Lung (tissue), 12 donors: ENCODE data around the gene MIR17HG. TPM values are rescaled to one million over a fixed set of nuclear protein-coding genes. Genes with fewer than 3 reads are reported as not detected.
"Not testable (repeated sequence)": the region's sequence is repeated elsewhere in the genome, so short reads cannot be mapped to it uniquely, and the experiment has no call there.

Source experiments
- ATAC-seq: fragments of 200-7000 bp; cut with Tn5 transposase; one replicate; pipeline ENCODE4 v1.9.1; 2020; ENCODE audit warnings: moderate number of reproducible peaks; ENCODE audit not compliant: insufficient read depth, low FRiP score
- DNase-seq, 3 donors: peaks; one replicate each; pipeline ENCODE4 v3.0.0-alpha.2; 2013 to 2017
- H3K27ac ChIP-seq, 2 donors: one replicate each; pipeline ENCODE4 v1.5.1; 2013; ENCODE audit warnings: mild to moderate bottlenecking in 2 of 2, moderate library complexity in 2 of 2, control low read depth in 1 of 2, inconsistent platforms in 1 of 2, low read depth in 1 of 2, low read length in 1 of 2
- H3K27me3 ChIP-seq, 3 donors: one replicate each; pipeline ENCODE4 v1.5.1; 2013; ENCODE audit warnings: low read length in 2 of 3; ENCODE audit not compliant: control insufficient read depth in 3 of 3, insufficient read depth in 3 of 3
- H3K36me3 ChIP-seq, 4 donors: one replicate each; pipeline ENCODE4 v1.5.1; 2013; ENCODE audit warnings: low read length in 4 of 4, mild to moderate bottlenecking in 1 of 4, moderate library complexity in 1 of 4; ENCODE audit not compliant: control insufficient read depth in 4 of 4, insufficient read depth in 4 of 4
- H3K4me1 ChIP-seq, 5 donors: one replicate each; pipeline ENCODE4 v1.5.1; 2013; ENCODE audit warnings: low read length in 5 of 5, mild to moderate bottlenecking in 2 of 5, moderate library complexity in 1 of 5; ENCODE audit not compliant: control insufficient read depth in 5 of 5, insufficient read depth in 5 of 5
- H3K4me3 ChIP-seq: one replicate; pipeline ENCODE4 v1.5.1; 2013; ENCODE audit warnings: mild to moderate bottlenecking, control low read depth, moderate library complexity
- H3K9ac ChIP-seq, 2 donors: one replicate each; pipeline ENCODE4 v1.5.1; 2013; ENCODE audit warnings: low read length in 2 of 2, control low read depth in 1 of 2; ENCODE audit not compliant: insufficient read depth in 1 of 2
- H3K9me3 ChIP-seq, 4 donors: one replicate each; pipeline ENCODE4 v1.5.1; 2013; ENCODE audit warnings: low read length in 3 of 4, mild to moderate bottlenecking in 1 of 4, moderate library complexity in 1 of 4; ENCODE audit not compliant: control insufficient read depth in 4 of 4, insufficient read depth in 3 of 4
- WGBS, 2 donors: extraction: QIAGEN DNeasy Blood & Tissue Kit; methylation state at CpG; one replicate each; pipeline ENCODE4 v1.1.7; 2013; 5-methylcytosine and 5-hydroxymethylcytosine counted together
- polyA plus RNA-seq, 2 donors: library from polyadenylated mRNA; stranded (reverse); fragments of 200-250 nt; gene quantifications; one replicate each; pipeline ENCODE4 v1.2.1, GENCODE V29; 2013
- total RNA-seq, 2 donors: library from RNA; depleted of rRNA in 1 of 2; stranded (reverse); fragments of >200 nt in 1 of 2; gene quantifications; one replicate each; pipeline ENCODE4 v1.2.1, GENCODE V29; 2014 to 2021
- TF ChIP-seq, protein P1 (sequence below): IDR thresholded peaks from 2 replicates; pipeline ENCODE4 v1.5.1; 2012; ENCODE audit warnings: mild to moderate bottlenecking; ENCODE audit errors: control extremely low read depth, extremely low read depth
- donor health status: control.
- donor health status: control.
- donor health status: Bipolar disorder and iron deficiency.
- donor health status: healthy.
- donor health status: DM: yes; HTN: yes; CAD: no.

The MIR17HG gene
- total and polyA plus RNA-seq, 4 donors, result 0.60 to 8.8 (median 7.1) TPM

DNA sequence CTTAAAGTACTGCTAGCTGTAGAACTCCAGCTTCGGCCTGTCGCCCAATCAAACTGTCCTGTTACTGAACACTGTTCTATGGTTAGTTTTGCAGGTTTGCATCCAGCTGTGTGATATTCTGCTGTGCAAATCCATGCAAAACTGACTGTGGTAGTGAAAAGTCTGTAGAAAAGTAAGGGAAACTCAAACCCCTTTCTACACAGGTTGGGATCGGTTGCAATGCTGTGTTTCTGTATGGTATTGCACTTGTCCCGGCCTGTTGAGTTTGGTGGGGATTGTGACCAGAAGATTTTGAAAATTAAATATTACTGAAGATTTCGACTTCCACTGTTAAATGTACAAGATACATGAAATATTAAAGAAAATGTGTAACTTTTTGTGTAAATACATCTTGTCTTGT, 3.6 kb downstream of the MIR17HG start:
- ATAC-seq (no peak), DNase-seq (no peak)
- H3K9ac ChIP-seq, result no peak overlapping the region
- H3K36me3 ChIP-seq, result peaks cover 0 to 24% (median 14%) of the 10 kb centered on the region in 4 donors
- H3K9me3 ChIP-seq, result no peaks in the 10 kb centered on the region
- WGBS, 2 donors, result 84 to 88% methylated on average over 5 of the region's 5 CpGs
- TF ChIP-seq, protein P1, sequence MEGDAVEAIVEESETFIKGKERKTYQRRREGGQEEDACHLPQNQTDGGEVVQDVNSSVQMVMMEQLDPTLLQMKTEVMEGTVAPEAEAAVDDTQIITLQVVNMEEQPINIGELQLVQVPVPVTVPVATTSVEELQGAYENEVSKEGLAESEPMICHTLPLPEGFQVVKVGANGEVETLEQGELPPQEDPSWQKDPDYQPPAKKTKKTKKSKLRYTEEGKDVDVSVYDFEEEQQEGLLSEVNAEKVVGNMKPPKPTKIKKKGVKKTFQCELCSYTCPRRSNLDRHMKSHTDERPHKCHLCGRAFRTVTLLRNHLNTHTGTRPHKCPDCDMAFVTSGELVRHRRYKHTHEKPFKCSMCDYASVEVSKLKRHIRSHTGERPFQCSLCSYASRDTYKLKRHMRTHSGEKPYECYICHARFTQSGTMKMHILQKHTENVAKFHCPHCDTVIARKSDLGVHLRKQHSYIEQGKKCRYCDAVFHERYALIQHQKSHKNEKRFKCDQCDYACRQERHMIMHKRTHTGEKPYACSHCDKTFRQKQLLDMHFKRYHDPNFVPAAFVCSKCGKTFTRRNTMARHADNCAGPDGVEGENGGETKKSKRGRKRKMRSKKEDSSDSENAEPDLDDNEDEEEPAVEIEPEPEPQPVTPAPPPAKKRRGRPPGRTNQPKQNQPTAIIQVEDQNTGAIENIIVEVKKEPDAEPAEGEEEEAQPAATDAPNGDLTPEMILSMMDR, result no peak
- peaks cover 0 to 2% (median 2%) of the 10 kb centered on the region in 3 donors for H3K27me3 ChIP-seq
- peaks cover 2 to 44% (median 17%) of the 10 kb centered on the region in 5 donors for H3K4me1 ChIP-seq
- no peak overlapping the region for H3K27ac ChIP-seq
- H3K4me3 ChIP-seq, result no peak overlapping the region

DNA sequence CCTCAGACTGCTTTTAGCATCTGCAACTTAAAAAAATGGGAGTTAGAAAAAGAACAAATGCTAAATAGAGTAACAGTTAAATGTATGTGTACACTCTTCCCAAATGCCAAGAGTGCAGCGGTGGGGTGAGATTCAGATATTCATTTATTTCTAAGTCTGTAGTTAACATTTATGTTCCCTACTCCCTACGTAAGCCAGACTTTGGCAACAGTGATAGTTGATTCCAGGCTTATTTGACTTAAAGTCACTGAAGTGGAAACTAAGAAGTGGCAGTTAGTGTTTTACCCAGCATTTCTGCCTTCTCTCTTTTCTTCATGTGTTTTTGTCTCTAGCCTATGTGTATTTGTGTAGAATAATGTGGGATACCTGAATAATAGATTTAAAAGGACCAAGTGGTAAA, 4.5 kb downstream of the MIR17HG start:
- H3K9ac ChIP-seq, result no peak overlapping the region
- 82 to 84% methylated on average over 2 of the region's 2 CpGs for WGBS, 2 donors
- ATAC-seq, result no peak

DNA sequence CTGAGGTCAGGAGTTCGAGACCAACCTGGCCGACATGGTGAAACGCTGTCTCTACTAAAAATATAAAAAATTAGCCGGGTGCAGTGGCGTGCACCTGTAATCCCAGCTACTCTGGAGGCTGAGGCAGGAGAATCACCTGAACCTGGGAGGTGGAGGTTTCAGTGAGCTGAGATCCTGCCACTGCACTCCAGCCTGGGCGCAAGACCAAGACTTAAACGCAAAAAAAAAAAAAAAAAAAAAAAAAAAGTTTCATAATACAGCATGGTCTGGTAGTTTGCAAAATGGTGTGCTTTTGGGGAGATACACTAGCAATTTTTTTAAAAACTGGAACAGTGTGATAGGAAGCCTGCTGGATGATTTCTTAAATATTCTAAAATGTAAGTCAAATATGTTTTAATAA, 5.4 kb downstream of the MIR17HG start:
- not testable (repeated sequence) for DNase-seq, H3K4me3 ChIP-seq, H3K27ac ChIP-seq, H3K9me3 ChIP-seq, H3K9ac ChIP-seq, ATAC-seq, H3K27me3 ChIP-seq
- 86 to 87% methylated on average over 7 of the region's 7 CpGs for WGBS, 2 donors
- peaks cover 2 to 40% (median 15%) of the 10 kb centered on the region in 5 donors for H3K4me1 ChIP-seq
- H3K36me3 ChIP-seq, result peaks cover 3 to 30% (median 14%) of the 10 kb centered on the region in 4 donors

More for the DNA sequence above, 4.5 kb downstream of the MIR17HG start:
- no peak for DNase-seq
- Histone ChIP-seq H3K27me3 (no peaks in the 10 kb centered on the region), H3K27ac (no peak overlapping the region), H3K4me1 (peaks cover 2 to 41% (median 15%) of the 10 kb centered on the region in 5 donors), H3K36me3 (peaks cover 3 to 28% (median 14%) of the 10 kb centered on the region in 4 donors), H3K4me3 (no peak overlapping the region), H3K9me3 (no peaks in the 10 kb centered on the region)
- TF ChIP-seq, protein P1, result no peak

DNA sequence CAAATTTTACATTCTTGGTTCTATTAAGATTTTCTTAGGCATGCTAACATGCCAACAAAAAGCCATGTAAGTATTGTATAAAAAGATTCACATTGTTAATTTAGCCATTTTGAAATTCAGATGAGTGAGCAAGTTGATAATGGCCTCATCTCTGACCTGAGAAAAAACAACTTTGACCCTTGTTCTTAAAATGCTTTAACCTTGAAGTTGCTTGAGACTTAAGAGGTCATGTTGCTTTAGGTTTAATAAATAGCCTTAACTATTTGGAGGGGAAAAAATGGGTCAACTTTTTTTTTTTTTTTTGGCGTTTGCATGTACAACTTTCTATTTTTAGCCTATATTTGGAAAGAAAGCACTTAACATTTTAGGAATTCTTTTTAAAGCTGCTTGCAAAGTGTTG, 6.0 kb downstream of the MIR17HG start:
- Histone ChIP-seq H3K27me3 (no peaks in the 10 kb centered on the region), H3K27ac (no peak overlapping the region), H3K4me3 (no peak overlapping the region), H3K36me3 (peaks cover 3 to 30% (median 14%) of the 10 kb centered on the region in 4 donors), H3K9me3 (no peaks in the 10 kb centered on the region), H3K4me1 (peaks cover 2 to 40% (median 15%) of the 10 kb centered on the region in 5 donors), H3K9ac (no peak overlapping the region)
- DNase-seq (peak in 1 of 3 donors; percentile 24), ATAC-seq (no peak)
- TF ChIP-seq, protein P1, result no peak
- 32 to 42% methylated on average over 1 of the region's 1 CpG for WGBS, 2 donors
